HG03521 (cell line): Measurements from ENCODE around the gene SNED1.
"Not testable (repeated sequence)": the region's sequence is repeated elsewhere in the genome, so short reads cannot be mapped to it uniquely, and the experiment has no call there.

ENCODE experiments used
- ATAC-seq: cut with Tn5 transposase; IDR thresholded peaks from one replicate; pipeline ENCODE4 v1.9.1; 2021; ENCODE audit warnings: mild to moderate bottlenecking, moderate library complexity; ENCODE audit not compliant: unreplicated experiment

SNED1 gene

GRCh38 chr2:240972201-240972600 is 26.2 kb upstream of the SNED1 start:
- ATAC-seq, result no peak

- ATAC-seq, result no peak
These were observed 25.5 kb upstream of the SNED1 start for GRCh38 chr2:240972636-240973521.

- no peak for ATAC-seq
These were observed 23.4 kb upstream of the SNED1 start for GRCh38 chr2:240974771-240975572.

GRCh38 chr2:240975903-240976302 is 22.5 kb upstream of the SNED1 start:
- ATAC-seq, result not testable (repeated sequence)

- ATAC-seq, result no peak
These were observed 17.1 kb upstream of the SNED1 start for GRCh38 chr2:240981280-240981679.

GRCh38 chr2:240981871-240982800 is 16.3 kb upstream of the SNED1 start:
- no peak for ATAC-seq

GRCh38 chr2:240982821-240983281 is 15.6 kb upstream of the SNED1 start:
- no peak for ATAC-seq

- no peak for ATAC-seq
These were observed 14.9 kb upstream of the SNED1 start for GRCh38 chr2:240983361-240983995.

GRCh38 chr2:240983996-240984498 is 14.4 kb upstream of the SNED1 start:
- no peak for ATAC-seq

GRCh38 chr2:240985881-240986786 is 12.3 kb upstream of the SNED1 start:
- ATAC-seq, result no peak

- no peak for ATAC-seq
These were observed 11.5 kb upstream of the SNED1 start for GRCh38 chr2:240986787-240987411.

GRCh38 chr2:240987588-240987987 is 10.8 kb upstream of the SNED1 start:
- no peak for ATAC-seq

- no peak for ATAC-seq
These were observed 10.3 kb upstream of the SNED1 start for GRCh38 chr2:240988146-240988545.

- ATAC-seq, result no peak
These were observed 9.7 kb upstream of the SNED1 start for GRCh38 chr2:240988571-240989271.

- no peak for ATAC-seq
These were observed 8.8 kb upstream of the SNED1 start for GRCh38 chr2:240989451-240990265.

GRCh38 chr2:240990266-240990529 is 8.2 kb upstream of the SNED1 start:
- no peak for ATAC-seq

GRCh38 chr2:240990726-240991377 is 7.6 kb upstream of the SNED1 start:
- no peak for ATAC-seq
